Measurements from ENCODE around the gene SLC5A1.
"Not testable (repeated sequence)": the region's sequence is repeated elsewhere in the genome, so short reads cannot be mapped to it uniquely, and the experiment has no call there.

The SLC5A1 gene

GRCh38 chr22:32097881-32098499, 54.9 kb downstream of the SLC5A1 start:
- DNase-seq = no peak

- no peak for DNase-seq
These were observed 57.6 kb downstream of the SLC5A1 start for GRCh38 chr22:32100711-32101110.

- no peak for DNase-seq
These were observed 60.7 kb downstream of the SLC5A1 start for GRCh38 chr22:32103658-32104315.

- no peak for DNase-seq
These were observed 63.9 kb downstream of the SLC5A1 start for GRCh38 chr22:32106930-32107329.

- DNase-seq = no peak
These were observed 69.3 kb downstream of the SLC5A1 start for GRCh38 chr22:32112380-32112779.

- DNase-seq = no peak
These were observed 76.6 kb downstream of the SLC5A1 start for GRCh38 chr22:32119568-32120235.

GRCh38 chr22:32120603-32121002, 77.5 kb downstream of the SLC5A1 start:
- no peak for DNase-seq

GRCh38 chr22:32122899-32123298, 79.8 kb downstream of the SLC5A1 start:
- DNase-seq = no peak

GRCh38 chr22:32123657-32124056, 80.6 kb downstream of the SLC5A1 start:
- no peak for DNase-seq

GRCh38 chr22:32127904-32128303, 84.8 kb downstream of the SLC5A1 start:
- peak; percentile 24 for DNase-seq

- DNase-seq = no peak
These were observed 87.4 kb downstream of the SLC5A1 start for GRCh38 chr22:32130464-32130863.

GRCh38 chr22:32132126-32132525, 89.1 kb downstream of the SLC5A1 start:
- no peak for DNase-seq

GRCh38 chr22:32132783-32133182, 89.7 kb downstream of the SLC5A1 start:
- no peak for DNase-seq

GRCh38 chr22:32134796-32135195, 91.7 kb downstream of the SLC5A1 start:
- DNase-seq = not testable (repeated sequence)

GRCh38 chr22:32135958-32136357, 92.9 kb downstream of the SLC5A1 start:
- not testable (repeated sequence) for DNase-seq

GRCh38 chr22:32136881-32137280, 93.8 kb downstream of the SLC5A1 start:
- DNase-seq = not testable (repeated sequence)

GRCh38 chr22:32137731-32138324, 94.8 kb downstream of the SLC5A1 start:
- not testable (repeated sequence) for DNase-seq

GRCh38 chr22:32138576-32138975, 95.5 kb downstream of the SLC5A1 start:
- not testable (repeated sequence) for DNase-seq

- not testable (repeated sequence) for DNase-seq
These were observed 97.6 kb downstream of the SLC5A1 start for GRCh38 chr22:32140688-32141087.

GRCh38 chr22:32142600-32142999, 99.5 kb downstream of the SLC5A1 start:
- no peak for DNase-seq

GRCh38 chr22:32144496-32145274, 101.6 kb downstream of the SLC5A1 start:
- DNase-seq = no peak

GRCh38 chr22:32147128-32147527, 104.1 kb downstream of the SLC5A1 start:
- not testable (repeated sequence) for DNase-seq

GRCh38 chr22:32148372-32148771, 105.3 kb downstream of the SLC5A1 start:
- DNase-seq = not testable (repeated sequence)

Data from NCI-H82 (cell line).